Colonic mucosa (tissue), 4 donors: ENCODE measurements around the gene ADAP1. TPM values are rescaled to one million over a fixed set of nuclear protein-coding genes. Genes with fewer than 3 reads are reported as not detected.

ENCODE experiments used
- DNase-seq: peaks from one replicate; pipeline ENCODE4 v3.0.0-alpha.2; 2020
- H3K27ac ChIP-seq: fragments of 200-600 bp; one replicate; pipeline ENCODE4 v1.8.0; 2021
- H3K27me3 ChIP-seq: fragments of 200-600 bp; one replicate; pipeline ENCODE4 v1.8.0; 2021
- H3K36me3 ChIP-seq: fragments of 200-600 bp; one replicate; pipeline ENCODE4 v1.8.0; 2021
- H3K4me1 ChIP-seq: fragments of 200-600 bp; one replicate; pipeline ENCODE4 v1.8.0; 2021; ENCODE audit warnings: mild to moderate bottlenecking
- H3K4me3 ChIP-seq: fragments of 200-600 bp; one replicate; pipeline ENCODE4 v1.8.0; 2021
- H3K9ac ChIP-seq, 2 donors: one replicate each; pipeline ENCODE4 v1.7.0; 2013; ENCODE audit warnings: control low read depth in 2 of 2, low read depth in 2 of 2, low read length in 2 of 2
- H3K9me3 ChIP-seq: fragments of 200-600 bp; one replicate; pipeline ENCODE4 v1.8.0; 2021
- CTCF ChIP-seq: fragments of 200-600 bp; IDR thresholded peaks from one replicate; pipeline ENCODE4 v1.8.0; 2022; ENCODE audit warnings: antibody characterized with exemption, mild to moderate bottlenecking
- intact Hi-C: fragments of 100-400 bp; cut with DNase I; formaldehyde crosslinking; loops from one replicate; pipeline ENCODE4 v1.14.1; 2022
- total RNA-seq, 2 donors: library from RNA; stranded (reverse); fragmentation: NEBNext Ultra II Directional in 1 of 2; extraction: Animal tissue kit (Norgen Biotek cat#: 25700) in 1 of 2; gene quantifications; one replicate each; pipeline ENCODE4 v1.2.1, GENCODE V29; 2021
- donor health status: healthy.
- donor health status: DM: no; HTN: no; CAD: no.
- donor health status: DM: no; HTN: no; CAD: no.

The ADAP1 gene
- total RNA-seq, 2 donors from 2014 or later, result 107 to 201 TPM

- Histone ChIP-seq H3K9me3 (no peaks in the 10 kb centered on the region), H3K27ac (no peak overlapping the region), H3K36me3 (no peaks in the 10 kb centered on the region), H3K27me3 (no peaks in the 10 kb centered on the region), H3K4me1 (no peaks in the 10 kb centered on the region), H3K9ac (no peak overlapping the region), H3K4me3 (no peak overlapping the region)
- no peak for TF ChIP-seq CTCF
- intact Hi-C loops, result no loop called here
- DNase-seq, result no peak
These were observed 18.6 kb downstream of the ADAP1 start for GRCh38 chr7:935874-936385.

GRCh38 chr7:935164-935873 lies 19.2 kb downstream of the ADAP1 start:
- H3K9ac ChIP-seq, result no peak overlapping the region

GRCh38 chr7:934469-935163 lies 19.9 kb downstream of the ADAP1 start:
- Histone ChIP-seq H3K27ac (no peak overlapping the region), H3K4me1 (no peaks in the 10 kb centered on the region), H3K4me3 (no peak overlapping the region), H3K9ac (no peak overlapping the region), H3K27me3 (no peaks in the 10 kb centered on the region), H3K36me3 (no peaks in the 10 kb centered on the region), H3K9me3 (no peaks in the 10 kb centered on the region)
- TF ChIP-seq CTCF, result no peak
- no peak for DNase-seq
- intact Hi-C loops, result no loop called here

More at GRCh38 chr7:935164-935873, 19.2 kb downstream of the ADAP1 start:
- intact Hi-C loops, result no loop called here
- TF ChIP-seq CTCF, result no peak
- H3K4me1 ChIP-seq, result no peaks in the 10 kb centered on the region
- no peak overlapping the region for H3K4me3 ChIP-seq
- no peak for DNase-seq
- H3K27me3 ChIP-seq, result no peaks in the 10 kb centered on the region
- H3K27ac ChIP-seq, result no peak overlapping the region
- H3K36me3 ChIP-seq, result no peaks in the 10 kb centered on the region
- H3K9me3 ChIP-seq, result no peaks in the 10 kb centered on the region

- intact Hi-C loops, result no loop called here
- DNase-seq, result no peak
- no peak for TF ChIP-seq CTCF
These were observed 21.9 kb downstream of the ADAP1 start for GRCh38 chr7:932651-932975.

GRCh38 chr7:931871-932650 lies 22.4 kb downstream of the ADAP1 start:
- H3K9ac ChIP-seq, result no peak overlapping the region
- peaks cover 2% of the 10 kb centered on the region for H3K4me1 ChIP-seq
- no peak overlapping the region for H3K4me3 ChIP-seq
- no peak overlapping the region for H3K27ac ChIP-seq
- H3K9me3 ChIP-seq, result no peaks in the 10 kb centered on the region
- H3K36me3 ChIP-seq, result no peaks in the 10 kb centered on the region
- H3K27me3 ChIP-seq, result no peaks in the 10 kb centered on the region
- no peak for TF ChIP-seq CTCF
- intact Hi-C loops, result no loop called here
- no peak for DNase-seq

More at GRCh38 chr7:932651-932975, 21.9 kb downstream of the ADAP1 start:
- H3K27ac ChIP-seq, result no peak overlapping the region
- no peak overlapping the region for H3K4me3 ChIP-seq
- H3K36me3 ChIP-seq, result no peaks in the 10 kb centered on the region
- H3K9me3 ChIP-seq, result no peaks in the 10 kb centered on the region
- H3K9ac ChIP-seq, result no peak overlapping the region
- no peaks in the 10 kb centered on the region for H3K4me1 ChIP-seq
- H3K27me3 ChIP-seq, result no peaks in the 10 kb centered on the region
